CD14-positive monocyte (primary cell): ENCODE data around the gene TRAM2. TPM values are rescaled to one million over a fixed set of nuclear protein-coding genes. Genes with fewer than 3 reads are reported as not detected.

Source experiments
- DNase-seq, 3 donors: peaks; one replicate each; pipeline ENCODE4 v3.0.0-alpha.2; 2011 to 2022
- H2AFZ ChIP-seq: 2 replicates; pipeline ENCODE4 v1.6.0; 2012; ENCODE audit warnings: mild to moderate bottlenecking, low read depth, low read length, inconsistent platforms; ENCODE audit not compliant: insufficient read depth, poor library complexity, severe bottlenecking
- H3K27ac ChIP-seq, 2 donors: 1 replicate in 1 of 2; 2 replicates in 1 of 2; pipeline ENCODE4 v1.5.1; 2012 to 2013; ENCODE audit warnings: low read length in 2 of 2, control low read depth in 1 of 2, inconsistent platforms in 1 of 2, low read depth in 1 of 2, mild to moderate bottlenecking in 1 of 2
- H3K27me3 ChIP-seq, 2 donors: one replicate each; pipeline versions ENCODE4 v1.6.0 to v1.6.1; 2011 to 2013; ENCODE audit warnings: low read length in 2 of 2; ENCODE audit not compliant: control insufficient read depth in 2 of 2, insufficient read depth in 2 of 2
- H3K36me3 ChIP-seq, 2 donors: replicated peaks in 1 of 2; 1 replicate in 1 of 2; 2 replicates in 1 of 2; pipeline versions ENCODE4 v1.5.1 to v1.6.1; 2012 to 2013; ENCODE audit warnings: low read length in 2 of 2, control low read depth in 1 of 2, inconsistent platforms in 1 of 2, mild to moderate bottlenecking in 1 of 2; ENCODE audit not compliant: insufficient read depth in 2 of 2, control insufficient read depth in 1 of 2
- H3K4me1 ChIP-seq, 2 donors: 1 replicate in 1 of 2; 2 replicates in 1 of 2; pipeline versions ENCODE4 v1.5.1 to v1.6.1; 2012 to 2013; ENCODE audit warnings: low read length in 2 of 2, control low read depth in 1 of 2, inconsistent platforms in 1 of 2, mild to moderate bottlenecking in 1 of 2, moderate library complexity in 1 of 2; ENCODE audit not compliant: insufficient read depth in 2 of 2, control insufficient read depth in 1 of 2
- H3K4me2 ChIP-seq: replicated peaks from 2 replicates; pipeline ENCODE3; 2012; ENCODE audit warnings: low read length, moderate library complexity, mild to moderate bottlenecking; ENCODE audit not compliant: poor library complexity, severe bottlenecking; ENCODE audit errors: extremely low read depth
- H3K4me3 ChIP-seq, 3 experiments: fragments of 200-600 bp in 1 of 3; sonication (generic) in 1 of 3; replicated peaks in 1 of 3; 1 replicate in 2 of 3; 2 replicates in 1 of 3; pipeline ENCODE4 v1.5.1; 2011 to 2013; ENCODE audit warnings: low read length in 3 of 3, mild to moderate bottlenecking in 3 of 3, control low read depth in 2 of 3, low read depth in 2 of 3, inconsistent platforms in 1 of 3, moderate library complexity in 1 of 3
- H3K79me2 ChIP-seq: 2 replicates; pipeline ENCODE4 v1.6.0; 2012; ENCODE audit warnings: mild to moderate bottlenecking, control low read depth, inconsistent platforms, low read length, moderate library complexity; ENCODE audit not compliant: insufficient read depth
- H3K9ac ChIP-seq: 2 replicates; pipeline ENCODE4 v1.6.0; 2017; ENCODE audit warnings: low read length, mild to moderate bottlenecking; ENCODE audit not compliant: insufficient read depth, poor library complexity, severe bottlenecking
- H3K9me3 ChIP-seq, 2 donors: replicated peaks in 1 of 2; 1 replicate in 1 of 2; 2 replicates in 1 of 2; pipeline versions ENCODE4 v1.5.1 to v1.6.1; 2012 to 2013; ENCODE audit warnings: low read length in 2 of 2, control low read depth in 1 of 2; ENCODE audit not compliant: control insufficient read depth in 1 of 2, insufficient read depth in 1 of 2
- H4K20me1 ChIP-seq: 2 replicates; pipeline ENCODE4 v1.6.0; 2012; ENCODE audit warnings: mild to moderate bottlenecking, low read length, control low read depth, moderate library complexity; ENCODE audit not compliant: insufficient read depth
- H3K27ac Mint-ChIP-seq, 7 donors: one replicate each; pipeline ENCODE4 v1.8.0; 2020; ENCODE audit warnings: mild to moderate bottlenecking in 7 of 7, mixed read lengths in 7 of 7, moderate library complexity in 6 of 7, inconsistent platforms in 2 of 7
- H3K27me3 Mint-ChIP-seq, 3 donors: one replicate each; pipeline ENCODE4 v1.8.0; 2021 to 2022; ENCODE audit warnings: low read depth in 3 of 3, mild to moderate bottlenecking in 3 of 3, mixed read lengths in 3 of 3, moderate library complexity in 3 of 3, inconsistent platforms in 1 of 3
- H3K36me3 Mint-ChIP-seq, 2 donors: one replicate each; pipeline ENCODE4 v1.8.0; 2020; ENCODE audit warnings: mixed read lengths in 2 of 2, inconsistent platforms in 1 of 2, mild to moderate bottlenecking in 1 of 2
- H3K4me1 Mint-ChIP-seq: one replicate; pipeline ENCODE4 v1.8.0; 2020; ENCODE audit warnings: mild to moderate bottlenecking, mixed read lengths
- H3K4me3 Mint-ChIP-seq, 2 donors: one replicate each; pipeline ENCODE4 v1.8.0; 2020; ENCODE audit warnings: mild to moderate bottlenecking in 2 of 2, mixed read lengths in 2 of 2, moderate library complexity in 1 of 2
- H3K9me3 Mint-ChIP-seq, 7 donors: one replicate each; pipeline ENCODE4 v1.8.0; 2020 to 2022; ENCODE audit warnings: mixed read lengths in 7 of 7, mild to moderate bottlenecking in 6 of 7, moderate library complexity in 6 of 7, inconsistent platforms in 2 of 7
- CTCF ChIP-seq: fragments of 200-600 bp; IDR thresholded peaks from one replicate; pipeline ENCODE4 v1.8.0; 2022; ENCODE audit warnings: antibody characterized with exemption, mild to moderate bottlenecking
- WGBS: methylation state at CpG from one replicate; pipeline ENCODE4 v1.1.5; 2013; ENCODE audit warnings: missing lambda C conversion rate; ENCODE audit not compliant: insufficient coverage; 5-methylcytosine and 5-hydroxymethylcytosine counted together
- intact Hi-C, 2 donors: fragments of 100-400 bp; cut with micrococcal nuclease; formaldehyde crosslinking; loops; one replicate each; pipeline versions ENCODE4 v1.15.0 to v1.15.1; 2023
- polyA plus RNA-seq, 3 donors: library from polyadenylated mRNA; depleted of rRNA in 1 of 3; unstranded in 2 of 3; stranded (reverse) in 1 of 3; fragments of 300-500 nt in 2 of 3; fragments of >200 nt in 1 of 3; fragmentation: Illumina TruSeq in 2 of 3; gene quantifications; 1 replicate in 2 of 3; 2 replicates in 1 of 3; pipeline ENCODE4 v1.2.3, GENCODE V29; 2012 to 2021

The TRAM2 gene
- polyA plus RNA-seq, 3 donors, result 4.7 to 11.7 (median 5.9) TPM

DNA sequence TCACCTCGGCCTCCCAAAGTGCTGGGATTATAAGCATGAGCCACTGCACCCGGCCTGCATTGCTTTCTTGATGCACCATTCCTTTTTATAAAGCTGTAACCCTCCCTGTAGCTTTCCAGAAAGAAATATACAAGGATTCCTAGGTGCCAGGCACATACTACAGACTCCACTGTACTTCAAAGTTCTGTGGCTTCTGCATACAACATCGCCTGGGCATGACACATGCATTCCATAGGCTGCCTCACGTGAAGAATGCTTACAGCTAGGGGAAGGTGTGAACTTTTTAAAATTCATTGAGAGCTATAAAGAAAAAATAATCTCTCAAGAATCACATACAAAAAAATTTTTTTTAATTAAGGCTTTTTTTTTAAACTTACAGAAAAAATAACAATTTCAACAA is 50.2 kb downstream of the TRAM2 start:
- TF ChIP-seq CTCF, result no peak
- Histone ChIP-seq H3K9me3 (no peaks in the 10 kb centered on the region), H3K27me3 (no peaks in the 10 kb centered on the region), H3K27ac (no peak overlapping the region), H2AFZ (no peak overlapping the region), H3K36me3 (peaks cover 4 to 33% of the 10 kb centered on the region in 2 donors), H3K4me3 (no peak overlapping the region), H3K4me2 (no peak overlapping the region), H3K79me2 (no peaks in the 10 kb centered on the region), H4K20me1 (peaks cover 4% of the 10 kb centered on the region), H3K4me1 (no peaks in the 10 kb centered on the region), H3K9ac (no peak overlapping the region)
- no peak for DNase-seq
- H3K9me3 Mint-ChIP-seq, result peaks cover 0 to 2% (median 0%) of the 10 kb centered on the region in 7 donors
- H3K27ac Mint-ChIP-seq, result no peak overlapping the region
- peaks cover 0 to 3% (median 0%) of the 10 kb centered on the region in 3 donors for H3K27me3 Mint-ChIP-seq
- 100% methylated on average over 2 of the region's 4 CpGs for WGBS
- peaks cover 6% of the 10 kb centered on the region for H3K4me1 Mint-ChIP-seq
- intact Hi-C loops, result no loop called here
- peaks cover 13 to 39% of the 10 kb centered on the region in 2 donors for H3K36me3 Mint-ChIP-seq
- no peak overlapping the region for H3K4me3 Mint-ChIP-seq

GRCh38 chr6:52524918-52525317 is 51.9 kb downstream of the TRAM2 start:
- 100% methylated on average over 4 of the region's 4 CpGs for WGBS
- no peak overlapping the region for H3K4me2 ChIP-seq
- H3K4me3 Mint-ChIP-seq, result no peak overlapping the region

More at GRCh38 chr6:52524918-52525317, 51.9 kb downstream of the TRAM2 start:
- no peak overlapping the region for H3K9ac ChIP-seq
- no peak overlapping the region for H2AFZ ChIP-seq
- no peak for DNase-seq
- no peak overlapping the region for H3K4me3 ChIP-seq
- peaks cover 4% of the 10 kb centered on the region for H4K20me1 ChIP-seq
- no peak for TF ChIP-seq CTCF
- H3K79me2 ChIP-seq, result no peaks in the 10 kb centered on the region
- H3K27me3 Mint-ChIP-seq, result peaks cover 0 to 2% (median 0%) of the 10 kb centered on the region in 3 donors
- no peaks in the 10 kb centered on the region for H3K4me1 ChIP-seq
- intact Hi-C loops, result no loop called here
- peaks cover 4 to 24% of the 10 kb centered on the region in 2 donors for H3K36me3 ChIP-seq
- peaks cover 6% of the 10 kb centered on the region for H3K4me1 Mint-ChIP-seq
- no peak overlapping the region for H3K27ac Mint-ChIP-seq
- no peak overlapping the region for H3K27ac ChIP-seq
- H3K9me3 Mint-ChIP-seq, result peaks cover 0 to 3% (median 0%) of the 10 kb centered on the region in 7 donors
- no peaks in the 10 kb centered on the region for H3K27me3 ChIP-seq
- no peaks in the 10 kb centered on the region for H3K9me3 ChIP-seq
- peaks cover 14 to 38% of the 10 kb centered on the region in 2 donors for H3K36me3 Mint-ChIP-seq
